Activated CD4-positive, alpha-beta T cell treated with anti-CD3 and anti-CD28 coated beads, Interleukin-2, Interleukin-4, amounts not matched to agents 100 ng/mL and 50 ng/mL, durations not matched to agents 16 hours and 8 hours (primary cell): ENCODE measurements around the gene VWDE.

ENCODE experiments used
- DNase-seq: peaks from one replicate; pipeline ENCODE4 v3.0.0-alpha.2; 2020; ENCODE audit warnings: low spot score

The VWDE gene

DNA sequence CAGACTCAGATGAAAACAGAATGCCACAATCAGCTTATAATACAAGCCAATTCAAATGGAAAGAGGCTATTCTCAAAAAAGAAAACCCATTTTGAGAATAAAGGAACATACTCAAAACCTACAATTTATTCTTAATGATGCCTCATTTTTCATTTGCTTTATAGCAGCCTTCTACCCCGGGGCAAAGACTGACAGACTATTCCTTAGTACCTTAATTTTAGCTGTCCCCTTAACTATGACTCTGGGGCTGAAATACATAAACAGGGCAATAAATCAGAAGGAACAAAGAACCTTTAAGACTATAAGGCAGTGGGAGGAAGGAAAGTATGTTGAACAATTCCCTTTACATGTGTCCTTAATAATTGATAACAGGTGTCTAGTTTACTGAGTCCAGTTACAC lies 115.8 kb downstream of the VWDE start:
- DNase-seq = no peak

DNA sequence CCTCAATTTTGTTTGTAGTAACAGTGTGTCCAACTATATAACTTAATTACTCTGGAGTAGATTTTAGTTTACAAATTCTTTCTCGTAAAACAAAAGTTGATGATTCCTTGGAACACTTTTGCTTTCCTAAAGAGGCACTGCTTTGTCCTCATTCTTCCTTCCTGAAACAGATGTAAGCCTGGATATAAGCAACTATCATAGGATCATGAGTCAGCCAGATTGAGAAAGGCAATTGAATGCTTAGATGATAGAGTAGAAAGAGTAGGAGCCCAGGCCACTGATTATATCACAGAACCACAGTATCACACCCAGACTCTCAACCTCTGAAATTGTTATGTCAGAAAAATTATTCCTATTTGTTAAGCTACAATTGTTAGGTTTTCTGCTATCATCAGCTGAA lies 122.6 kb downstream of the VWDE start:
- no peak for DNase-seq
